ENCODE measurements around the gene TRDN. TPM values are rescaled to one million over a fixed set of nuclear protein-coding genes. Genes with fewer than 3 reads are reported as not detected.
"Not testable (repeated sequence)": the region's sequence is repeated elsewhere in the genome, so short reads cannot be mapped to it uniquely, and the experiment has no call there.

Gene TRDN
- total and polyA plus RNA-seq, 7 donors = under 0.01 to 1.2 TPM; not detected in 5

DNA sequence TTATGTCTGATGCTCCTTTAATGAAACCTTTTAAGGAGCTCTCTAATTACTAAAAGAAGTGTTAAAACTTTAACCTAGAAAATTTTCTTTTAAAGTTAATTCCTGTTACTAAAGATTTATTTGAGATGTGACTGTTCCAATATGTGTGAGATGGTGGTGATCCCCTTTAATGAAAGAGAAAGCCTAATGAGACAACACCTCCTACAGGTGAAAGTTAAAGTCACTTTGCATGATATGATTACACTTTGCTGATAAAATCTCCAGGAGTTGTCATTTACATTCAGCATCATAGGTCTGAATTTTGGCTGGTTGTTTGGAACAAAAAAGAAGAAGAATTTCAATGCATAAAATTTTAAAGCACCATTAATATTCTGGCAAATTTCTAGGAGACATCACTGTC lies 307.4 kb downstream of the TRDN start:
- no peaks in the 10 kb centered on the region for H3K9me3 ChIP-seq
- H3K27ac ChIP-seq = no peak overlapping the region
- no peak for DNase-seq
- TF ChIP-seq POLR2A (IDR thresholded peaks at IDR 0.05) (no peak), POLR2AphosphoS5 (IDR thresholded peaks at IDR 0.05) (no peak), EP300 (IDR thresholded peaks at IDR 0.05) (no peak)
- TF ChIP-seq, protein P1, sequence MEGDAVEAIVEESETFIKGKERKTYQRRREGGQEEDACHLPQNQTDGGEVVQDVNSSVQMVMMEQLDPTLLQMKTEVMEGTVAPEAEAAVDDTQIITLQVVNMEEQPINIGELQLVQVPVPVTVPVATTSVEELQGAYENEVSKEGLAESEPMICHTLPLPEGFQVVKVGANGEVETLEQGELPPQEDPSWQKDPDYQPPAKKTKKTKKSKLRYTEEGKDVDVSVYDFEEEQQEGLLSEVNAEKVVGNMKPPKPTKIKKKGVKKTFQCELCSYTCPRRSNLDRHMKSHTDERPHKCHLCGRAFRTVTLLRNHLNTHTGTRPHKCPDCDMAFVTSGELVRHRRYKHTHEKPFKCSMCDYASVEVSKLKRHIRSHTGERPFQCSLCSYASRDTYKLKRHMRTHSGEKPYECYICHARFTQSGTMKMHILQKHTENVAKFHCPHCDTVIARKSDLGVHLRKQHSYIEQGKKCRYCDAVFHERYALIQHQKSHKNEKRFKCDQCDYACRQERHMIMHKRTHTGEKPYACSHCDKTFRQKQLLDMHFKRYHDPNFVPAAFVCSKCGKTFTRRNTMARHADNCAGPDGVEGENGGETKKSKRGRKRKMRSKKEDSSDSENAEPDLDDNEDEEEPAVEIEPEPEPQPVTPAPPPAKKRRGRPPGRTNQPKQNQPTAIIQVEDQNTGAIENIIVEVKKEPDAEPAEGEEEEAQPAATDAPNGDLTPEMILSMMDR (IDR thresholded peaks at IDR 0.05) = no peak
- no peaks in the 10 kb centered on the region for H3K36me3 ChIP-seq
- no peak overlapping the region for H3K4me3 ChIP-seq
- intact Hi-C loops (cut with DNase I) = no loop called here
- no peaks in the 10 kb centered on the region for H3K4me1 ChIP-seq
- H3K27me3 ChIP-seq = no peaks in the 10 kb centered on the region

DNA sequence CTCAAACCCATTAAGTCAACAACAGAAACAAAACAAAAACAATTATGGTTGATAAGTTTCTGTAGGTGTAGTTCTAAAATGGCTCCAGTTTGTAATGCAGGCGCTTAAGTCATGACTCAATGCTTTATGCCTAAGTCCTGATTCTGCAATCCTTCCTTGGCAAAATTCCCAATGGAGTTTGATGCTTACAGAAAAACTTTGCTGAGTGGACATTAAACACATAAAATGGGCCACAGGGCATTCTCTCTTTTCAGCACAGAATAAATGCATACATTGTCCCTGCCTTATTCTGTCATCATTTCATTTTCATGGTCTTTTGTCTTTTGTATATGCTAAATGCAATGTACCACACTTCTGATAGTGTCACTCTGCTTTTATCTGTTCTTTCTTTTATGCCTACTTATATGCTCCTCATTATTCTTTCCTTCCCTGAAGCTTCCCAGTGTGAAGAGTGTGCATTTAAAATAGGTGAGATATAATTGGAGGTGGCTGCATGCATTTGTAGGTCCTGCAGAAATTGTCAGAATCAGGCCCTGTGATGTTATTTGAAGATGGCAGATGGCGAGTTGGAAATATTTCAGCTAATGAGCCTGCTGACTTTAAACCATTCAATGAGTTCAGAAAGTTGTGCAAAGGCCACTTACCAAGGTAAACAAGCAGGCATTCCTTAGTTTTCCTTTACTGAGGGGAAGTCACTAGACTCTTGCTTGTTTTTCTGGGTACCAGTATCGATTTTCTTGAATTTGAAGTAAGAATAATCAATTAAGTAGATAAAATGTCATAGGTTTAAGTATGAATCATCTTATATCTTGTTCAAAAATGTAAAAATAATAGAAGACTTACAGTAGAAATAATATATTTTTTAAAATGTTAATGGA lies 313.1 kb downstream of the TRDN start:
- H3K27me3 ChIP-seq = no peaks in the 10 kb centered on the region
- no peak for DNase-seq
- no peaks in the 10 kb centered on the region for H3K36me3 ChIP-seq
- H3K27ac ChIP-seq = no peak overlapping the region
- H3K4me3 ChIP-seq = no peak overlapping the region
- H3K9me3 ChIP-seq = no peaks in the 10 kb centered on the region
- intact Hi-C loops (cut with DNase I) = no loop called here
- 52 to 73% methylated on average over 3 of the region's 3 CpGs for WGBS, 2 donors
- H3K4me1 ChIP-seq = no peaks in the 10 kb centered on the region
- TF ChIP-seq, protein P1 (IDR thresholded peaks at IDR 0.05) = no peak
- TF ChIP-seq EP300 (IDR thresholded peaks at IDR 0.05) (no peak), POLR2A (IDR thresholded peaks at IDR 0.05) (no peak), POLR2AphosphoS5 (IDR thresholded peaks at IDR 0.05) (no peak)

GRCh38 chr6:123321020-123321419 lies 315.7 kb downstream of the TRDN start:
- H3K9me3 ChIP-seq = no peaks in the 10 kb centered on the region
- WGBS, 2 donors = 45 to 70% methylated on average over 7 of the region's 7 CpGs
- H3K27ac ChIP-seq = no peak overlapping the region
- H3K36me3 ChIP-seq = no peaks in the 10 kb centered on the region
- no peaks in the 10 kb centered on the region for H3K4me1 ChIP-seq
- no peaks in the 10 kb centered on the region for H3K27me3 ChIP-seq
- H3K4me3 ChIP-seq = no peak overlapping the region
- intact Hi-C loops (cut with DNase I) = no loop called here
- no peak for DNase-seq
- TF ChIP-seq, protein P1 (IDR thresholded peaks at IDR 0.05) = no peak
- TF ChIP-seq EP300 (IDR thresholded peaks at IDR 0.05) = no peak
- no peak for TF ChIP-seq POLR2AphosphoS5 (IDR thresholded peaks at IDR 0.05)
- TF ChIP-seq POLR2A (IDR thresholded peaks at IDR 0.05) = no peak

- intact Hi-C loops (cut with DNase I) = loop anchor here (2.0 to 10.0 kb wide), 3 partner anchors 352 to 582 kb away; no protein-coding TSS in a partner anchor
- Histone ChIP-seq H3K9me3 (no peaks in the 10 kb centered on the region), H3K4me1 (no peaks in the 10 kb centered on the region), H3K27me3 (no peaks in the 10 kb centered on the region), H3K36me3 (no peaks in the 10 kb centered on the region), H3K27ac (no peak overlapping the region), H3K4me3 (no peak overlapping the region)
- 4 to 11% methylated on average over 2 of the region's 2 CpGs for WGBS, 2 donors
- TF ChIP-seq EP300 (IDR thresholded peaks at IDR 0.05) (no peak), POLR2AphosphoS5 (IDR thresholded peaks at IDR 0.05) (no peak), POLR2A (IDR thresholded peaks at IDR 0.05) (no peak)
- TF ChIP-seq, protein P1 (IDR thresholded peaks at IDR 0.05) = peak in 3 of 4 experiments; percentile 22 to 62 (median 43)
- DNase-seq = no peak
Observed at GRCh38 chr6:123316733-123317323, 319.9 kb downstream of the TRDN start.

DNA sequence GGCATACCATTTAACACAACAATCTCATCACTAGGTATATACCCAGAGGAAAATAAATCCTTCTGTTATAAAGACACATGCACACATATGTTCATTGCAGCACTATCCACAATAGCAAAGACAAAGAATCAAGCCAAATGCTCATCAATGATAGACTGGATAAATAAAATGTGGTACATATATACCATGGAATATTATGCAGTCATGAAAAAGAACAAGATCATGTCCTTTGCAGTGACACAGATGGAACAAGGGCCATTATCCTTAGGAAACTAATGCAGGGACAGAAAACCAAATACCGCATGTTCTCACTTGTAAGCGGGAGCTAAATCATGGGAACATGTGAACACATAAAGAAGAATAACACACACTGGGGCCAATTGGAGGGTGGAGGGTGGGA lies 322.3 kb downstream of the TRDN start:
- not testable (repeated sequence) for H3K4me3 ChIP-seq, H3K36me3 ChIP-seq, DNase-seq, H3K9me3 ChIP-seq, H3K27me3 ChIP-seq, H3K4me1 ChIP-seq, H3K27ac ChIP-seq
- intact Hi-C loops (cut with DNase I) = loop anchor here (10.0 kb wide), 2 partner anchors 350 to 580 kb away; no protein-coding TSS in a partner anchor
- 97% methylated on average over 2 of the region's 2 CpGs for WGBS, 2 donors

Measured in sigmoid colon (tissue), 7 donors.